Amniotic stem cell (primary cell): ENCODE measurements around the gene POU2F2.

Experiments used
- DNase-seq: peaks from one replicate; lab custom pipeline; 2025; lab: John Stamatoyannopoulos, UW

POU2F2 gene

GRCh38 chr19:42099336-42099925, 32.8 kb downstream of the POU2F2 start:
- DNase-seq = no peak

GRCh38 chr19:42098781-42099180, 33.5 kb downstream of the POU2F2 start:
- no peak for DNase-seq

GRCh38 chr19:42097461-42097860, 34.8 kb downstream of the POU2F2 start:
- DNase-seq = no peak

GRCh38 chr19:42096255-42096837, 35.9 kb downstream of the POU2F2 start:
- DNase-seq = no peak

- no peak for DNase-seq
These were observed 36.4 kb downstream of the POU2F2 start for GRCh38 chr19:42095814-42096230.

GRCh38 chr19:42095142-42095813, 37.0 kb downstream of the POU2F2 start:
- no peak for DNase-seq

- no peak for DNase-seq
These were observed 38.3 kb downstream of the POU2F2 start for GRCh38 chr19:42093926-42094325.

GRCh38 chr19:42093505-42093904, 38.7 kb downstream of the POU2F2 start:
- DNase-seq = no peak

GRCh38 chr19:42092350-42092749, 39.9 kb downstream of the POU2F2 start:
- DNase-seq = no peak

GRCh38 chr19:42091742-42092141, 40.5 kb downstream of the POU2F2 start:
- DNase-seq = no peak

- DNase-seq = no peak
These were observed 40.9 kb downstream of the POU2F2 start for GRCh38 chr19:42091300-42091699.

GRCh38 chr19:42090672-42091071, 41.6 kb downstream of the POU2F2 start:
- DNase-seq = no peak

GRCh38 chr19:42089772-42090171, 42.5 kb downstream of the POU2F2 start:
- no peak for DNase-seq

- no peak for DNase-seq
These were observed 43.0 kb downstream of the POU2F2 start for GRCh38 chr19:42089191-42089750.

- DNase-seq = no peak
These were observed 43.6 kb downstream of the POU2F2 start for GRCh38 chr19:42088471-42089190.

- DNase-seq = no peak
These were observed 45.3 kb downstream of the POU2F2 start for GRCh38 chr19:42086770-42087550.

GRCh38 chr19:42086188-42086736, 46.0 kb downstream of the POU2F2 start:
- DNase-seq = no peak

- no peak for DNase-seq
These were observed 48.7 kb downstream of the POU2F2 start for GRCh38 chr19:42083537-42083936.

GRCh38 chr19:42081584-42082203, 50.6 kb downstream of the POU2F2 start:
- peak; percentile 12 for DNase-seq

GRCh38 chr19:42080764-42081375, 51.4 kb downstream of the POU2F2 start:
- no peak for DNase-seq
